HG02973 (cell line): ENCODE data around the gene MBLAC1.
"Not testable (repeated sequence)": the region's sequence is repeated elsewhere in the genome, so short reads cannot be mapped to it uniquely, and the experiment has no call there.

ENCODE experiments used
- ATAC-seq: cut with Tn5 transposase; IDR thresholded peaks from one replicate; pipeline ENCODE4 v1.9.1; 2021; ENCODE audit warnings: moderate library complexity; ENCODE audit not compliant: unreplicated experiment

Gene MBLAC1

GRCh38 chr7:100120733-100121036 is 6.1 kb upstream of the MBLAC1 start:
- ATAC-seq = no peak

GRCh38 chr7:100122067-100122466 is 4.7 kb upstream of the MBLAC1 start:
- no peak for ATAC-seq

GRCh38 chr7:100122568-100122967 is 4.2 kb upstream of the MBLAC1 start:
- ATAC-seq = no peak

- ATAC-seq = no peak
Measured at GRCh38 chr7:100124301-100125230, 2.2 kb upstream of the MBLAC1 start.

- no peak for ATAC-seq
Measured at GRCh38 chr7:100126239-100126930, 382 bp upstream of the MBLAC1 start.

GRCh38 chr7:100127866-100128636 is 1.3 kb downstream of the MBLAC1 start:
- ATAC-seq = no peak

GRCh38 chr7:100128637-100128963 is 1.8 kb downstream of the MBLAC1 start:
- ATAC-seq = no peak

GRCh38 chr7:100130220-100130607 is 3.4 kb downstream of the MBLAC1 start:
- ATAC-seq = not testable (repeated sequence)

- no peak for ATAC-seq
Measured at GRCh38 chr7:100130608-100131453, 4.1 kb downstream of the MBLAC1 start.

- ATAC-seq = no peak
Measured at GRCh38 chr7:100132126-100132525, 5.4 kb downstream of the MBLAC1 start.

GRCh38 chr7:100132697-100133151 is 6.0 kb downstream of the MBLAC1 start:
- no peak for ATAC-seq

GRCh38 chr7:100137851-100138760 is 11.3 kb downstream of the MBLAC1 start:
- ATAC-seq = no peak

- ATAC-seq = no peak
Measured at GRCh38 chr7:100141555-100141949, 14.8 kb downstream of the MBLAC1 start.

GRCh38 chr7:100142461-100142860 is 15.7 kb downstream of the MBLAC1 start:
- no peak for ATAC-seq

GRCh38 chr7:100146350-100146749 is 19.6 kb downstream of the MBLAC1 start:
- not testable (repeated sequence) for ATAC-seq

GRCh38 chr7:100147278-100147677 is 20.5 kb downstream of the MBLAC1 start:
- ATAC-seq = no peak

- ATAC-seq = no peak
Measured at GRCh38 chr7:100148225-100148558, 21.4 kb downstream of the MBLAC1 start.

GRCh38 chr7:100148559-100149328 is 22.0 kb downstream of the MBLAC1 start, which contains the start of gene LAMTOR4:
TSS of gene LAMTOR4 (plus strand) at chr7:100148918. CDS start at chr7:100148973, 55 bp downstream.
- ATAC-seq = peak; percentile 98

- ATAC-seq = no peak
Measured at GRCh38 chr7:100152404-100152803, 25.6 kb downstream of the MBLAC1 start.
